ENCODE results near the gene MLLT10.

GRCh38 chr10:21649454-21649872 is 115.4 kb downstream of the MLLT10 start:
- no peak for TF ChIP-seq TAF1 (IDR thresholded peaks at IDR 0.05; ENCODE audit: borderline replicate concordance, low read depth, low read length)
- no peak for TF ChIP-seq POLR2A (IDR thresholded peaks at IDR 0.05; ENCODE audit: low read depth, low read length)
